ENCODE data around the gene MB21D2.

DNA sequence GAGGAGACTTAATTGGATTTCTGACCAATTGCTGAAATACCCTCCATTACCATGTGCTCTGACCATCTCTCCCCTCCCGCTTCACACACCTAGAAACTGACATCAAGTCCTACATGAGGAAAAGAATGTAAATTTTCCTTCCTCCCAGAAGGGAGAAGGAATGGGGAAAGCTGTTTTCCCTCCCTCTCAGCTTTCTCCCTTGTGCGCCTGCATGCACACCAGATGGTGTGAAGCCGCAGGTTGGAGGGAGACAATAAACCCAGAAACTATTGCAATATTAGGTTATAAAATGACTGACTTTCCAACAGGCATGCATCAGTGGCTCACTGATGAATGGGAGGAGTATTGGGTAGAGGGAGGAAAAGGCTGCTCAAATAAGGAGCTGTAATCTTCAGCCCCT, 50.9 kb downstream of the MB21D2 start:
- TF ChIP-seq, protein P1, sequence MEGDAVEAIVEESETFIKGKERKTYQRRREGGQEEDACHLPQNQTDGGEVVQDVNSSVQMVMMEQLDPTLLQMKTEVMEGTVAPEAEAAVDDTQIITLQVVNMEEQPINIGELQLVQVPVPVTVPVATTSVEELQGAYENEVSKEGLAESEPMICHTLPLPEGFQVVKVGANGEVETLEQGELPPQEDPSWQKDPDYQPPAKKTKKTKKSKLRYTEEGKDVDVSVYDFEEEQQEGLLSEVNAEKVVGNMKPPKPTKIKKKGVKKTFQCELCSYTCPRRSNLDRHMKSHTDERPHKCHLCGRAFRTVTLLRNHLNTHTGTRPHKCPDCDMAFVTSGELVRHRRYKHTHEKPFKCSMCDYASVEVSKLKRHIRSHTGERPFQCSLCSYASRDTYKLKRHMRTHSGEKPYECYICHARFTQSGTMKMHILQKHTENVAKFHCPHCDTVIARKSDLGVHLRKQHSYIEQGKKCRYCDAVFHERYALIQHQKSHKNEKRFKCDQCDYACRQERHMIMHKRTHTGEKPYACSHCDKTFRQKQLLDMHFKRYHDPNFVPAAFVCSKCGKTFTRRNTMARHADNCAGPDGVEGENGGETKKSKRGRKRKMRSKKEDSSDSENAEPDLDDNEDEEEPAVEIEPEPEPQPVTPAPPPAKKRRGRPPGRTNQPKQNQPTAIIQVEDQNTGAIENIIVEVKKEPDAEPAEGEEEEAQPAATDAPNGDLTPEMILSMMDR (conservative IDR thresholded peaks at IDR 0.05; ENCODE audit: low read depth in 2 of 2), result no peak
- no peak for TF ChIP-seq CREB1 (CRISPR knock-in tag; IDR thresholded peaks at IDR 0.05; ENCODE audit: low read depth)
- TF ChIP-seq EZH2 (IDR thresholded peaks at IDR 0.05; ENCODE audit: low read depth, unreplicated experiment), result no peak
- TF ChIP-seq EZH2phosphoT487 (IDR thresholded peaks at IDR 0.05; ENCODE audit: unreplicated experiment), result no peak

Data from GM23338 (cell line).